ENCODE results near the gene BNC1. TPM values are rescaled to one million over a fixed set of nuclear protein-coding genes. Genes with fewer than 3 reads are reported as not detected.

Gene BNC1
- total RNA-seq, 1 experiment from 2014 or later: not detected

DNA sequence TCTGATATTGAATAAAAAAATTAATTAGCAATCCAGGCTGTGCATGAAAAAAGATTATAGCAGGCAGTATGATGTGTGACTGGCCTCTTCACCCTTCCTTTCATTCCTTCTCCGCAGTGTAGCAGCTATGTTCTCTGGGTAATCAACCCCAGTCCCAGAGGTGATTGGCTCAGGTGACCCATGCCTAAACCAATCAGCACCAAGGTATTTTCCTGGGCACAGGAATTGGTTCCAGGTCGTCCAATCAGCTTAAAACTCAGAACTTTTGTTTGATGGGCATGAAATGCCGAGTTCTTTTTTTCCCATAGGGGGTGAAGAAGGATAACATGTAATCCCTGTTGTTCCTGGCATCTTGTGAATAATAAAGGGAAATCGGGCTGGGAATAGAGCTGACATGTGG is 5.8 kb upstream of the BNC1 start:
- no peaks in the 10 kb centered on the region for H3K9me3 Mint-ChIP-seq (ENCODE audit: low read depth, unreplicated experiment)
- H3K4me1 Mint-ChIP-seq (ENCODE audit: low read depth, unreplicated experiment): no peaks in the 10 kb centered on the region
- intact Hi-C loops (cut with micrococcal nuclease; ENCODE audit: unreplicated experiment): no loop called here
- TF ChIP-seq, protein P1, sequence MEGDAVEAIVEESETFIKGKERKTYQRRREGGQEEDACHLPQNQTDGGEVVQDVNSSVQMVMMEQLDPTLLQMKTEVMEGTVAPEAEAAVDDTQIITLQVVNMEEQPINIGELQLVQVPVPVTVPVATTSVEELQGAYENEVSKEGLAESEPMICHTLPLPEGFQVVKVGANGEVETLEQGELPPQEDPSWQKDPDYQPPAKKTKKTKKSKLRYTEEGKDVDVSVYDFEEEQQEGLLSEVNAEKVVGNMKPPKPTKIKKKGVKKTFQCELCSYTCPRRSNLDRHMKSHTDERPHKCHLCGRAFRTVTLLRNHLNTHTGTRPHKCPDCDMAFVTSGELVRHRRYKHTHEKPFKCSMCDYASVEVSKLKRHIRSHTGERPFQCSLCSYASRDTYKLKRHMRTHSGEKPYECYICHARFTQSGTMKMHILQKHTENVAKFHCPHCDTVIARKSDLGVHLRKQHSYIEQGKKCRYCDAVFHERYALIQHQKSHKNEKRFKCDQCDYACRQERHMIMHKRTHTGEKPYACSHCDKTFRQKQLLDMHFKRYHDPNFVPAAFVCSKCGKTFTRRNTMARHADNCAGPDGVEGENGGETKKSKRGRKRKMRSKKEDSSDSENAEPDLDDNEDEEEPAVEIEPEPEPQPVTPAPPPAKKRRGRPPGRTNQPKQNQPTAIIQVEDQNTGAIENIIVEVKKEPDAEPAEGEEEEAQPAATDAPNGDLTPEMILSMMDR (IDR thresholded peaks at IDR 0.05; ENCODE audit: unreplicated experiment): no peak
- no TSS peak for BruUV-seq (replicated peaks)
- peaks cover 6% of the 10 kb centered on the region for H3K27me3 Mint-ChIP-seq (ENCODE audit: unreplicated experiment)
- no peak overlapping the region for H3K4me3 Mint-ChIP-seq (ENCODE audit: low read depth, unreplicated experiment)
- no peak for DNase-seq
- H3K36me3 Mint-ChIP-seq (ENCODE audit: insufficient read depth, unreplicated experiment): no peaks in the 10 kb centered on the region
- CTCF ChIA-PET: no interaction called here
- no peak overlapping the region for H3K27ac Mint-ChIP-seq (ENCODE audit: unreplicated experiment)

DNA sequence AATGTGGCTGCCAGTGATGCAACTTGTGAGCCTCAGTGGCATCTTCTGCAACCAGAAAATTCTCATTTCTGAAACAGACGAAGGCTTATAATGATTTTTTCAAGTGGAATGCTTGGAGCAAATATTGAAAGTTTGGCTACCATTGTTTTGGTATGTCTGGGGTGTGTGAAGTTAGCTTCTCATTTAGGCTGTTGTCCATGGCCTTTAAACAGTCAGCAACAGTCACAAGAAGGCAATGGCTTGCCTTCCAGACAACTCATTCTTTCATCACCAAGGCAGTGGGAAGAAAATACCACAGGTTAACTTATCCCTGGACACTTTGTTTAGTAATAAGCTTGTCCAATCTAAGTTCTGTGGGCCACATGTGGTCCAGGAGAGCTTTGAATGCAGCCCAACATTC is 4.7 kb upstream of the BNC1 start:
- intact Hi-C loops (cut with micrococcal nuclease; ENCODE audit: unreplicated experiment): no loop called here
- no peak overlapping the region for H3K27ac Mint-ChIP-seq (ENCODE audit: unreplicated experiment)
- BruUV-seq (replicated peaks): no TSS peak
- H3K9me3 Mint-ChIP-seq (ENCODE audit: low read depth, unreplicated experiment): no peaks in the 10 kb centered on the region
- H3K4me3 Mint-ChIP-seq (ENCODE audit: low read depth, unreplicated experiment): no peak overlapping the region
- TF ChIP-seq, protein P1 (IDR thresholded peaks at IDR 0.05; ENCODE audit: unreplicated experiment): no peak
- H3K27me3 Mint-ChIP-seq (ENCODE audit: unreplicated experiment): no peaks in the 10 kb centered on the region
- DNase-seq: no peak
- CTCF ChIA-PET: no interaction called here
- no peaks in the 10 kb centered on the region for H3K4me1 Mint-ChIP-seq (ENCODE audit: low read depth, unreplicated experiment)
- no peaks in the 10 kb centered on the region for H3K36me3 Mint-ChIP-seq (ENCODE audit: insufficient read depth, unreplicated experiment)

DNA sequence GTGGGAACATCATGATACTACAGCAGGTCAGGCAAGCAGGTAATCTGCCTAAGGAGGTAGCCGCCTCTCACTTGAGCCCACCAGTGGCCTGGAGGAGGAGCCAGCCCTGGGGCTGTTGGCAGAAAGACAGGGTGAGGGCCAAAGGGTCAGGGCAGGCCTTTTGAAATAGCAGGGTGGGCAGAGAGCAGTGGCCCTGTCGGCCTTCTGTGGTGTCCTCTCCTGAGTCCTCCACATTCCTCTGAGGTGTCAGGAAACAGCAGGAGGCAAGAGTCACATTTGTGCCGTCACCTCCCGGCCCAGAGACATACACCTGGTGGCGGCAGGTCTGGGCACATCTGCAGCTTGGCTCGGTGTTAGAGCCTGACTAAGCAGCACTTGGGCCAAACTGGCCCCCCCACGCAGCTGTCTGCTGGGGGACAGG is 3.9 kb upstream of the BNC1 start:
- H3K36me3 Mint-ChIP-seq (ENCODE audit: insufficient read depth, unreplicated experiment): no peaks in the 10 kb centered on the region
- H3K4me1 Mint-ChIP-seq (ENCODE audit: low read depth, unreplicated experiment): no peaks in the 10 kb centered on the region
- no peak overlapping the region for H3K4me3 Mint-ChIP-seq (ENCODE audit: low read depth, unreplicated experiment)
- CTCF ChIA-PET: no interaction called here
- H3K9me3 Mint-ChIP-seq (ENCODE audit: low read depth, unreplicated experiment): no peaks in the 10 kb centered on the region
- H3K27me3 Mint-ChIP-seq (ENCODE audit: unreplicated experiment): no peaks in the 10 kb centered on the region
- no peak for DNase-seq
- no peak overlapping the region for H3K27ac Mint-ChIP-seq (ENCODE audit: unreplicated experiment)
- TF ChIP-seq, protein P1 (IDR thresholded peaks at IDR 0.05; ENCODE audit: unreplicated experiment): no peak
- intact Hi-C loops (cut with micrococcal nuclease; ENCODE audit: unreplicated experiment): no loop called here
- BruUV-seq (replicated peaks): no TSS peak

DNA sequence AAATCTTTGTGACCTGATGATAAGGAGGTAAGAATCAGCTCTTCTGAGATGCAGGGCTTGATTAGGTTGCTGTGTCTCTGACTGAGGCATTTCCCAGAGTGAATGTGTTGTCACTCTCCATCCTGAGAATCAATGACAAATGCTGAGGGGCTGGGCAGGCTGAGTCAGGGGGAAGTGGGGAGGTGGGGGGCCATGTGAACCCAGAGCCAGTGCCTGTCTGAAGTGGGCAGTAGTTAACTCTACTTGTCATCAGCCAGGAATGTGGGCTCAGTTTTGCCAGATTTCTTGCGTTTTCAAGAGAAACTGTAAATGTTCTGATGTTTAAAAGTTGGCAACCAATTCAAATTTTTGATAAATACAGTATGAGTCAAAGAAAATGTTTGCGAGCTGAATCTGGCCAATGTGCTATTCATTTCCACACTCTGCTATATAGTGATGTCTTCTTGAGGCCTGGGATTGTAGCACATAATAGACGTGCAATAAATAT is 3.1 kb upstream of the BNC1 start:
- intact Hi-C loops (cut with micrococcal nuclease; ENCODE audit: unreplicated experiment): no loop called here
- H3K9me3 Mint-ChIP-seq (ENCODE audit: low read depth, unreplicated experiment): no peaks in the 10 kb centered on the region
- H3K4me3 Mint-ChIP-seq (ENCODE audit: low read depth, unreplicated experiment): no peak overlapping the region
- no TSS peak for BruUV-seq (replicated peaks)
- H3K4me1 Mint-ChIP-seq (ENCODE audit: low read depth, unreplicated experiment): no peaks in the 10 kb centered on the region
- no peaks in the 10 kb centered on the region for H3K36me3 Mint-ChIP-seq (ENCODE audit: insufficient read depth, unreplicated experiment)
- H3K27me3 Mint-ChIP-seq (ENCODE audit: unreplicated experiment): no peaks in the 10 kb centered on the region
- CTCF ChIA-PET: interaction anchor here (0.5 kb wide), 1 partner anchor 29 kb away, joined by 3 read pairs; no protein-coding TSS in a partner anchor
- no peak for DNase-seq
- no peak overlapping the region for H3K27ac Mint-ChIP-seq (ENCODE audit: unreplicated experiment)
- TF ChIP-seq, protein P1 (IDR thresholded peaks at IDR 0.05; ENCODE audit: unreplicated experiment): no peak

Measured in Calu3 (cell line).